HUDEP-2 (cell line): ENCODE data around the gene ERBB2.
"Not testable (repeated sequence)": the region's sequence is repeated elsewhere in the genome, so short reads cannot be mapped to it uniquely, and the experiment has no call there.

Experiments used
- DNase-seq, 76 experiments: peaks; one replicate each; lab custom pipeline; 2025; ENCODE audit not compliant: unreplicated experiment in 76 of 76; lab: John Stamatoyannopoulos, UW

ERBB2 gene

GRCh38 chr17:39740357-39741111 is 40.7 kb downstream of the ERBB2 start:
- DNase-seq: no peak

GRCh38 chr17:39742126-39742855 is 42.4 kb downstream of the ERBB2 start:
- DNase-seq: no peak

GRCh38 chr17:39742856-39743436 is 43.1 kb downstream of the ERBB2 start:
- DNase-seq: peak in 1 of 76 experiments; percentile 6

DNA sequence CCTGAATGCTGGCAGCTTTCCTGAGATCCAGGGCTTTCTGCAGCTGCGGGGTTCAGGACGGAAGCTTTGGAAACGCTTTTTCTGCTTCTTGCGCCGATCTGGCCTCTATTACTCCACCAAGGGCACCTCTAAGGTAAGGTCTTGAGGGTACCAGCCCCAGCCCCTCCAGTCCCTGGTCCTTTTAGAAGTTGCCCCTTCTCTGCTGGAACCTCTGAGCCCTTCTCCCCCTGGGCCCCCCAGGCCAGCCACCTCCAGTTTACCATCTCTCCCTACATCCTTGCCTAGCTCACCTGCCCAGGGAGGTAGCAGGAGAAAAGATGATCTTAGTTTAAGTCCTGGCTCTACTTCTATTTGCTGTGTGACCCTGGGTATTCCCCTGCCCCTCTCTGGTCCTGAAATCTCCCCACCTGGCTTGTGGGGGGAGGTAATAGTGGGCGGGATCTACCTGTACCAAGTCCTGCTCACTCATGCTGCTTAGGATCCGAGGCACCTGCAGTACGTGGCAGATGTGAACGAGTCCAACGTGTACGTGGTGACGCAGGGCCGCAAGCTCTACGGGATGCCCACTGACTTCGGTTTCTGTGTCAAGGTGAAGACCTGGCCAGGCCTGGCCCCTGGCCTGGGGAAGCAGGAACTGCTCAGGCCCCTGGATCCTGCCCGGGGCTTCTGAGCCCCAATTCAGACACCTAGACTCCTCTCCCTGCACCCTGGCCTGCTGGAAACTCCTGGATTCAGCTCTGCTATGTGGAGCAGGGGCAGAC is 44.4 kb downstream of the ERBB2 start:
- DNase-seq: no peak

- no peak for DNase-seq
Observed at GRCh38 chr17:39744836-39745215, 45.0 kb downstream of the ERBB2 start.

DNA sequence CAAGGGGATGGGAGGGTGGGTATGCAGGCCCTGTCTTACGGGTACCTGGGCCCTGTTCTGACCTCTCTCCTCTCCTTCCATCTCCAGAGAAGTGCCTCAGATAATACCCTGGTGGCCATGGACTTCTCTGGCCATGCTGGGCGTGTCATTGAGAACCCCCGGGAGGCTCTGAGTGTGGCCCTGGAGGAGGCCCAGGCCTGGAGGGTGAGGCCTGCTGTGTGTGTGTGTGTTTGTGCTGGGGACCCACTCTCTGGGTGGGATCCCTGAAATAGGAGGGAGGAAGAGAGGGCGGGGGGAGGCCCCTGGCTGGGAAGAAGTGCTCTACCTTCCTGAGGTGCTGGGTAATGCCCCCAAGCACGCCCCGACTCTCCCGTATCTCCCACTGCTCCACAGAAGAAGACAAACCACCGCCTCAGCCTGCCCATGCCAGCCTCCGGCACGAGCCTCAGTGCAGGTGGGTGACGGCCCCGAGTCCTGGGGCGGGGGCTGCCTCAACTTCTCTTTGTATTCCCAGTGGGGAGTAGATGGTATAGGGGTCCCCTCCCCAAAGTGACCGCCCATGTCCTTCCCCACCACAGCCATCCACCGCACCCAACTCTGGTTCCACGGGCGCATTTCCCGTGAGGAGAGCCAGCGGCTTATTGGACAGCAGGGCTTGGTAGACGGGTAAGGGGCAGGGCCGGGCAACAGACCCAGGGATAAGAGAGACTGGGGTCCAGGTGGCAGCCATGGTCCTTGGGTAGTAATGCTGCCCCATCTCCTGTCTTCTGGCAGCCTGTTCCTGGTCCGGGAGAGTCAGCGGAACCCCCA is 45.7 kb downstream of the ERBB2 start:
- no peak for DNase-seq

DNA sequence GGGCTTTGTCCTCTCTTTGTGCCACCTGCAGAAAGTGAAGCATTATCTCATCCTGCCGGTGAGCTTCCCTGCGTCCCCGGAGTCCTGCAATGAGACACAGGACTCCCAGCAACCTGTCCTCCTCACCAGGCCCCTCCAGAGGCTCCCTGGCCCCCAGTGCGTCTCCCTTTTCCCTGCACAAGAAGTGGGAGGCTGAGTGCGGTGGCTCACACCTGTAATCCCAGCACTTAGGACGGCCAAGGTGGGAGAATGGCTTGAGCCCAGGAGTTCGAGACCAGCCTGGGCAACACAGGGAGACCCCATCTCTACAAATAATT is 46.2 kb downstream of the ERBB2 start:
- DNase-seq: no peak

DNA sequence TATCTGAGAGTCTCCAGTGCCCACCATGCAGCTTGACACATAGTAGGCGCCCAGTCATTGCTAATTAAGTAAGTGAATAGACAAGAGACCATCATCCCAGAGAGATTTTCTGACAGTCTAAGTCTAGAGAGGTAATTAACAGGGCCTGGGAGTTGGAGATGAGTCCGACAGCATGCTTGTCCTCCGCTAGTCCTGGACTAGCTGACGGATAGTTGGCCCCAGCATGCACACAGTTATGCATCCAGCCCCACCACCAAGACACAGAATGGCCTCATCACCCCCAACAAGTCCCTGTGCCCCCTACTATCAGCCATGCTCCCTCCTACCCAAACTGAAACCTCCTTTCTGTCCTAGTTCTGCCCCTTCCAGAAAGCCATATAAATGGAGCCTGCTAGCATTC is 47.9 kb downstream of the ERBB2 start:
- DNase-seq: no peak

- DNase-seq: not testable (repeated sequence)
Observed at GRCh38 chr17:39748444-39749034, 48.7 kb downstream of the ERBB2 start.

GRCh38 chr17:39750131-39751015 is 50.5 kb downstream of the ERBB2 start:
- no peak for DNase-seq

GRCh38 chr17:39751016-39751543 is 51.2 kb downstream of the ERBB2 start:
- no peak for DNase-seq

GRCh38 chr17:39751637-39752036 is 51.8 kb downstream of the ERBB2 start:
- DNase-seq: no peak

GRCh38 chr17:39752241-39752881 is 52.5 kb downstream of the ERBB2 start:
- peak in 1 of 76 experiments; percentile 24 for DNase-seq

DNA sequence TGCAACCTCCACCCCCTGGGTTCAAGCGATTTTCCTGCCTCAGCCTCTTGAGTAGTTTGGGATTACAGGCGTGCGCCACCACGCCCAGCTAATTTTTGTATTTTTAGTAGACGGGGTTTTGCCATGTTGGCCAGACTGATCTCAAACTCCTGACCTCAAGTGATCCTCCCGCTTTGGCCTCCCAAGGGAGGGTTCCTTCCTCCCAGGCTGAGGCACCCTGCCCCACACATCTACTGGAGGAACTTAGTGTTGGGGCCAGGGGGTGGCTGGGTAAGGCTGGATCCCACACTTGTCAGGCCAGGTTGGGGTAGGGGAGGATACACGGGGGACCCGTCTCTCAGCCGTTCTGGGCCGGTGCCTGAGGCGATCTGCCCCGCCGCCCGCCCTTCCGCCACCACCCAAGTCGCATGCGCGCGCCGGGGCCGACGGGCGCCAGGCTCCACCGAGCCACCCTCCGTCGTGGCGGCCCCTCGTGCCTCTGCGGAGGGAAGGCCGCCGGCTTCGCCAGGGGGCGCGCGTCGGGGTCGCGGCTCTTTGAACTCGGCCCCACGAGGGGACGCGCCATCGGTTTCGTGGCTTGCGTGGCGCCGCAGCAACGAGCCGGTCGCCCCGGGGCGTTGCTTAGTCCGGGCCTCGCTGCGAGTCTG is 53.8 kb downstream of the ERBB2 start:
- peak in 47 of 76 experiments; percentile 19 to 81 (median 55) for DNase-seq

- DNase-seq: peak in 74 of 76 experiments; percentile 46 to 96 (median 91)
Observed at GRCh38 chr17:39754161-39754957, 54.5 kb downstream of the ERBB2 start.

- DNase-seq: peak in 2 of 76 experiments; percentile 17 to 18
Observed at GRCh38 chr17:39754958-39755553, 55.2 kb downstream of the ERBB2 start.
